Activated CD8-positive, alpha-beta T cell treated with anti-CD3 and anti-CD28 coated beads, Interleukin-2, amount 10 ng/mL, durations not matched to agents 7 days and 5 days (primary cell): ENCODE data around the gene MGAT3. TPM values are rescaled to one million over a fixed set of nuclear protein-coding genes. Genes with fewer than 3 reads are reported as not detected.
A peak's percentile ranks its signal among the peaks of the same experiment; 100 is the strongest.

Source experiments
- ATAC-seq: fragments of 150-1000 bp; cut with Tn5 transposase; one replicate; pipeline ENCODE4 v1.10.0; 2021; ENCODE audit warnings: moderate library complexity
- CTCF ChIA-PET: fragments of 350-600 bp; sonication (Branson Sonifier 250); formaldehyde crosslinking; loops from one replicate; lab custom pipeline; 2021; ENCODE audit warnings: antibody characterized with exemption; lab: Charles Lee
- POLR2A ChIA-PET: fragments of 350-600 bp; sonication (Branson Sonifier 250); formaldehyde crosslinking; loops from one replicate; lab custom pipeline; 2021; ENCODE audit warnings: antibody characterized with exemption; lab: Charles Lee
- DNase-seq: peaks from one replicate; pipeline ENCODE4 v3.0.0-alpha.2; 2020
- H3K27ac Mint-ChIP-seq: one replicate; pipeline ENCODE4 v1.8.0; 2021; ENCODE audit warnings: mild to moderate bottlenecking, mixed read lengths
- H3K27me3 Mint-ChIP-seq: one replicate; pipeline ENCODE4 v1.8.0; 2021; ENCODE audit warnings: low read depth, mixed read lengths
- H3K36me3 Mint-ChIP-seq: one replicate; pipeline ENCODE4 v1.8.0; 2021; ENCODE audit warnings: low read depth, mixed read lengths
- H3K4me1 Mint-ChIP-seq: one replicate; pipeline ENCODE4 v1.8.0; 2021; ENCODE audit warnings: low read depth, mixed read lengths
- H3K4me3 Mint-ChIP-seq: one replicate; pipeline ENCODE4 v1.8.0; 2021; ENCODE audit warnings: mild to moderate bottlenecking, mixed read lengths
- H3K9me3 Mint-ChIP-seq: one replicate; pipeline ENCODE4 v1.8.0; 2022; ENCODE audit warnings: mixed read lengths; ENCODE audit not compliant: insufficient read depth
- total RNA-seq, 2 experiments: library from RNA; stranded (reverse); gene quantifications; one replicate each; pipeline ENCODE4 v1.2.3, GENCODE V29; 2021

Gene MGAT3
- total RNA-seq, 2 experiments from 2014 or later, result 9.1 to 10.0 TPM

DNA sequence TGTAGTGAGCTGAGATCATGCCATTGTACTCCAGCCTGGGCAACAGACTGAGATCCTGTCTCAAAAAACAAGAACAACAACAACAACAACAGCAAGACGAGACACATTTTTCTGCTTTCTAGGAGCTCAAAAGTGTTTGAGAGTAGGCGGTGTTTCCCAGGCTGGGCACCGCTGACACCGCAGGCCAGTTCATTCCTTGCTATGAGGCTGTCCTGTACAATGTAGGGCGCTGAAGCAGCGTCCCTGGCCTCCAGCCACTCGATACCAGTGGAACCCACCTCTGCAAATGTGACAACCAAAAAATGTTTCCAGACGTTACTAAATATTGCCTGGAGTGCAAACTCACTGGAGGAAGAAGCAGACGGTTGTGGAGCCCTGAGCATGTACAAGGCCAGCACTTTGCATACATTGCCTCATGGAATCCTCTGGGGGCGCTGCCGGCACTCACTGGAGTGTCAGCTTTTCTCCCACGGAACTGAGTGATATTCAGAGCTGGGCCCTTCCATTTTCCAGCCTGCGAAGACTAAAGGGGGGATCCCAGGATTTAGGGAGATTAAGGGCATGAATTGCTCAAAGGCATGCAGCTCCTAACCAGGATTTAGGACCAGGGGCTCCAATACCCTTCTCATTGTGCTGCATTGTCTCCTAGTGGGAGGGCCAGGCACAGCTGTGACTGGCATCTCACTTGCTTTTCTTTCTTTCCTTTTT lies 39.5 kb downstream of the MGAT3 start:
- ATAC-seq (peak; percentile 80), DNase-seq (peak; percentile 73)
- peaks cover 6% of the 10 kb centered on the region for H3K27me3 Mint-ChIP-seq
- ChIA-PET CTCF (interaction anchor here (0.9 to 10.2 kb wide), 26 partner anchors 9 to 544 kb away, joined by 3 to 264 read pairs (median 4); partner anchors contain the start of genes ATF4 and TAB1), POLR2A (interaction anchor here (0.6 to 2.1 kb wide), 3 partner anchors 24 to 29 kb away, joined by 3 to 7 read pairs (median 4); partner anchors contain the start of gene ATF4)
- no peaks in the 10 kb centered on the region for H3K9me3 Mint-ChIP-seq
- peaks cover 25% of the 10 kb centered on the region for H3K4me1 Mint-ChIP-seq
- no peak overlapping the region for H3K27ac Mint-ChIP-seq
- no peaks in the 10 kb centered on the region for H3K36me3 Mint-ChIP-seq
- no peak overlapping the region for H3K4me3 Mint-ChIP-seq

DNA sequence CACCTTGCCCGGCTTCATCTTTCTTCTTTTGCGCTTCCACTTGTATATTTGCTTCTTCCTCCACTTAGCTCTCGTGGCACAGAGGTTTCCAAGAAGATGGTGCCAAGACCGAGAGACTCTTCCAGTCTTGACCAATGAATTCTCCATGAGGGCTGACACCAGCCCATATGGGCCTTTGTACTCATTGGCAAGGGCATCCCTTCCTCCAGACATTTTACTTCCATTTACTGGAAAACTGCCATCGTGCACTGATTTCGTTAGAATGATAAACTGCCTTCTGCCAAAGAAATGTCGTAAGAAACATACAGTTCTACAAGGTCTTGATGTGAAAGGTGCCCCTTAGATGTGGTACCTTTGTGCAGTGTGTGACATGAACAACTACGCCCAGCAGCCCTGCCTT lies 40.6 kb downstream of the MGAT3 start:
- Mint-ChIP-seq H3K27ac (no peak overlapping the region), H3K27me3 (peaks cover 6% of the 10 kb centered on the region)
- POLR2A ChIA-PET, result interaction anchor here (0.7 to 2.1 kb wide), 2 partner anchors 22 to 25 kb away, joined by 4 to 7 read pairs; partner anchors contain the start of gene ATF4

DNA sequence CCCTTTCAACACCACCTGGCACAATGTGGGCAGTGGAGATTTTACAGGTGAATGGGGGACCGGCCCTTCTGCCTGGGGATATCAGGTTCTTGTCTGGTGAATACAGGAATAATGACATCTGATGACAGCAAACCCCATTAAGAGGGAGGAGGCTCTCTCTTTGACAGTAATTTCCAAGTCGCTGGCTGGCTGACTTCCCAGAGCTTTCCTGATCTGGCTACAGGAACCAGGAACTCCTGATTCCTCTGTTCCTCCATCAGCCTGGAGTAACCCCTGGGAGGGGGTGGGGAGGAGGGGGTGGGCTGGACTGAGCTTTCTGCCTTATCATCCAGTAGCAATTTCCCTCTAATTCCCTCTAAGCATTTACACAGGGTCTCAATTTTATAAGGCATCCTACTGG lies 41.6 kb downstream of the MGAT3 start:
- no peak for ATAC-seq
- peaks cover 5% of the 10 kb centered on the region for H3K36me3 Mint-ChIP-seq
- POLR2A ChIA-PET, result interaction anchor here (0.6 kb wide), 1 partner anchor 17 kb away, joined by 3 read pairs; no protein-coding TSS in a partner anchor
- H3K27me3 Mint-ChIP-seq, result peaks cover 6% of the 10 kb centered on the region
- DNase-seq, result no peak
- no peak overlapping the region for H3K4me3 Mint-ChIP-seq
- CTCF ChIA-PET, result interaction anchor here (1.4 to 10.2 kb wide), 3 partner anchors 9 to 30 kb away, joined by 4 to 264 read pairs (median 42); no protein-coding TSS in a partner anchor
- no peak overlapping the region for H3K27ac Mint-ChIP-seq
- peaks cover 34% of the 10 kb centered on the region for H3K4me1 Mint-ChIP-seq
- no peaks in the 10 kb centered on the region for H3K9me3 Mint-ChIP-seq

More for the DNA sequence above, 40.6 kb downstream of the MGAT3 start:
- H3K36me3 Mint-ChIP-seq, result peaks cover 2% of the 10 kb centered on the region
- DNase-seq, result no peak
- no peak overlapping the region for H3K4me3 Mint-ChIP-seq
- H3K4me1 Mint-ChIP-seq, result peaks cover 32% of the 10 kb centered on the region
- CTCF ChIA-PET, result interaction anchor here (1.0 to 10.2 kb wide), 6 partner anchors 12 to 33 kb away, joined by 3 to 264 read pairs (median 8); no protein-coding TSS in a partner anchor
- ATAC-seq, result no peak
- H3K9me3 Mint-ChIP-seq, result no peaks in the 10 kb centered on the region

DNA sequence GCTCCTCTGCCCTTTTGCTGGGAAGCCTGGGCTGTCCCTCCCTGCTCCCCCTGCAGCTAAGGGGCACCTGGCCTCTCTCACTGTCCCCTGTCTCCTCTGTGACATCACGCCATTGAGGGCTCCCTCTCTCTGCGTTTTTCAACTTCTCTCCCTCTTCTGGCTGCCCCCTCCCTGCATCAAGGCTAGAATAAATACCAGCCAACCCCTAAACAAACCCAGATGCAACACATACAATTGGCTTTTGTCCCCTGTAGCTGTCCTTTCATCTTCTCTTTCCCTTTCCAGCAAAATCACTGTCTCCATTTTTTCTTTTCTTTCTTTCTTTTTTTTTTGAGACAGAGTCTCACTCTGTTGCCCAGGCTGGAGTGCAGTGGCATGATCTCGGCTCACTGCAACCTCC lies 42.0 kb downstream of the MGAT3 start:
- no peaks in the 10 kb centered on the region for H3K9me3 Mint-ChIP-seq
- POLR2A ChIA-PET, result interaction anchor here (0.6 to 1.0 kb wide), 3 partner anchors 17 to 23 kb away, joined by 3 read pairs; partner anchors contain the start of gene ATF4
- CTCF ChIA-PET, result interaction anchor here (1.4 to 10.2 kb wide), 3 partner anchors 9 to 30 kb away, joined by 4 to 264 read pairs (median 4); no protein-coding TSS in a partner anchor
- H3K27ac Mint-ChIP-seq, result no peak overlapping the region
- ATAC-seq, result no peak
- H3K4me1 Mint-ChIP-seq, result peaks cover 36% of the 10 kb centered on the region
- no peak for DNase-seq
- peaks cover 6% of the 10 kb centered on the region for H3K27me3 Mint-ChIP-seq
- peaks cover 8% of the 10 kb centered on the region for H3K36me3 Mint-ChIP-seq
- H3K4me3 Mint-ChIP-seq, result no peak overlapping the region

- peaks cover 35% of the 10 kb centered on the region for H3K4me1 Mint-ChIP-seq
- peaks cover 6% of the 10 kb centered on the region for H3K27me3 Mint-ChIP-seq
- H3K36me3 Mint-ChIP-seq, result peaks cover 16% of the 10 kb centered on the region
- DNase-seq, result no peak
- no peak for ATAC-seq
- H3K4me3 Mint-ChIP-seq, result no peak overlapping the region
- ChIA-PET POLR2A (interaction anchor here (4.3 kb wide), 1 partner anchor 20 kb away, joined by 43 read pairs; the partner anchor contains the start of gene ATF4), CTCF (interaction anchor here (1.4 to 3.8 kb wide), 2 partner anchors 14 to 29 kb away, joined by 4 to 27 read pairs; no protein-coding TSS in a partner anchor)
- H3K27ac Mint-ChIP-seq, result no peak overlapping the region
- H3K9me3 Mint-ChIP-seq, result no peaks in the 10 kb centered on the region
Measured at GRCh38 chr22:39500101-39500500, 43.3 kb downstream of the MGAT3 start.

DNA sequence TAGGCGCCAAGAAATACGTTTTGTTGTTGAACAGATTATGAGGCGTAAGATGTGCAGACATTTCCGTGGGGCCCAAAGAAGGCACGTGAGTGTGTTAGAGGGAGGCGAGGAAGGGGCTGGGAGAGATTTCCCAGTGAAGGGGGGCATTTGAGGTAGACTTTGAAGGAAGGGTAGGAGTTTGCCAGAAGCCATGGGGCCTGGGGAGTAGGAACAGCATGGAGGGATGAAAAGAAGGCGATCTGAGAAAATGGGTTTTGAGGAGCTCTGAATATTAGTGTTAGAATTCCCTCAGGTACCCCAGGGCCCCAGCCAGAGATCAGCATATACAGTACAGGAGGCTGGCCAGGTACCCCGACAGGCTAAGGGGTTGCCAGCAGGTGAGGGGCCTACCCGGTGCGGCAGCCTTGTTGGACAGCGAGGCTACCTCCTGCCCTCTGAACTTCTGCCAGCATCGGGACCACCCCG lies 44.9 kb downstream of the MGAT3 start:
- Mint-ChIP-seq H3K27ac (peak overlapping the region; percentile 97), H3K4me1 (peaks cover 39% of the 10 kb centered on the region), H3K27me3 (peaks cover 6% of the 10 kb centered on the region), H3K9me3 (no peaks in the 10 kb centered on the region), H3K36me3 (peaks cover 31% of the 10 kb centered on the region), H3K4me3 (peak overlapping the region; percentile 98)
- DNase-seq, result no peak
- ChIA-PET CTCF (interaction anchor here (0.6 to 4.2 kb wide), 12 partner anchors 8 to 171 kb away, joined by 3 to 31 read pairs (median 4); partner anchors contain the start of genes ATF4 and TAB1), POLR2A (interaction anchor here (0.7 to 4.3 kb wide), 11 partner anchors 8 to 543 kb away, joined by 3 to 43 read pairs (median 5); partner anchors contain the start of genes ATF4 and TAB1)
- no peak for ATAC-seq

DNA sequence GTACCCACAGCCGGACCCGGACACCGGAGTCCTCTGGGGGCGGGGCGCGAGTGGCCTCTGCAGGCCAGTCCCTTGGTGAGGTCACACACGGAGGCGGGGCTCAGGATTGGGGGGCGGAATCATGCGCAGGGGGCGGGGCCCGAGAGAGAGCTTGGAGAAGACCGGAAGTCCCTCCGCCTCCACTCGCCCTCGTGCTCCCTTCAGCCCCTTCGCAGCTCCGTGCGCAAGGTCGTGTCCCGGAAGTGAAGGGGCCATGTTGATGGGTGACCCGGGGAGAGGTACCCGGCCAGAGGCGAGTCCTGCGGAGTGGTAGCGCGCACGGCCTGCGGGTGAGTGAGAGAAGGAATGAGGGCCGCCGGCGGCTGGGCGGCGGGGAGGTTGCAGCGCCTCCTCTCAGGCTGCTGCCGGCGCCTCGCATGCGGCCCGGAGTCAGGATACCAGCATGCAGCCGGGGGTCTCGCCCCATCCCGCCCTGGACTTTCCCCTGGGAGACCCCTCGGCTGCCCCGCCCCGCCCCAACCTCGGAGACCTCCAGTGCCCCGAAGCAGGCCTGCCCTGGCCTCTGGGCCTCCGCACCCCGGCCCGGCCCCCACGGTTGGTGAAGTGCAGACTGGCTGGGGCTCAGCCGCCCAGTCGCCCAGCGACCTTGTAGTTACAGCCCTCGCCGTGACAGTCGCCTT lies 45.4 kb downstream of the MGAT3 start, which contains the start of gene MIEF1:
MIEF1 (plus strand) TSS at position 182 of the 680 bp plus-strand sequence. CDS start 9,005 bp downstream, outside the sequence.
- no peaks in the 10 kb centered on the region for H3K9me3 Mint-ChIP-seq
- peaks cover 6% of the 10 kb centered on the region for H3K27me3 Mint-ChIP-seq
- peak within 1 kb of the TSS; percentile 97 for H3K27ac Mint-ChIP-seq
- DNase-seq (peak; percentile 95), ATAC-seq (peak; percentile 98)
- CTCF ChIA-PET, result interaction anchor here (0.6 to 4.2 kb wide), 11 partner anchors 8 to 171 kb away, joined by 3 to 31 read pairs (median 4); partner anchors contain the start of genes ATF4 and TAB1
- H3K4me1 Mint-ChIP-seq, result peaks cover 41% of the 10 kb centered on the region
- POLR2A ChIA-PET, result interaction anchor here (0.6 to 4.3 kb wide), 12 partner anchors 8 to 542 kb away, joined by 3 to 43 read pairs (median 5); partner anchors contain the start of genes ATF4 and TAB1
- peaks cover 35% of the 10 kb centered on the region for H3K36me3 Mint-ChIP-seq
- H3K4me3 Mint-ChIP-seq, result peak within 1 kb of the TSS; percentile 98

DNA sequence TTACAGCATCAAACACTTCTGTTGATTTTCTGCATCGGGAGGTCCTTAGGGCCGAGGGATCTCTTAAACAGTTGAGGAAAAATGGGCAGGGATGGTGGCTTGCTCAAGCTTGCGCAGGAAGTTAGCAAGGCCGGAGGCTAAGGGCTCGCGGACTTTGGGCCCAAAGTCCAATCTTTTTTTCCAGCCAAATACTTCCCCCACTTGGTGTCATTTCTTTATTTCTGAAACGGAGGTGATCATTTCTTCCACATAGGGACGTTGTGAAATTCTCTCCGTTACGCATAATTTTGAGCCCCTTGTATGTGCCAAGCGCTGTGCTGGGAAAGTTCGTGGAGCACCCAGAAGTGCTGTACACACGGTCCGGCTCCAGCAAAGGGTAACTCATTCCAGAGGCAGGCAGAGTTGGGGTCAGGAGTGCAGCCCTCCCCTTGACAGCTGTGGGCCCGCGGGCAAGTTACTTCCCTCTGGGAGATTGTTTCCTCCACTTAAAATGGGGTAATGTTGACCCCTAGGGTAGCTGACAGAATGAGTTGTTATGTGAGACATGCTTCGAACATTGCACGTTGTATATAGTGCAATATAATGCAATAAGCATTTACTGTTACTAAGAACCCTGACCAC lies 46.1 kb downstream of the MGAT3 start:
- Mint-ChIP-seq H3K27ac (peak overlapping the region; percentile 84), H3K27me3 (peaks cover 6% of the 10 kb centered on the region), H3K9me3 (no peaks in the 10 kb centered on the region), H3K4me1 (peaks cover 36% of the 10 kb centered on the region), H3K36me3 (peaks cover 35% of the 10 kb centered on the region), H3K4me3 (peak overlapping the region; percentile 98)
- ChIA-PET CTCF (interaction anchor here (2.0 to 4.2 kb wide), 3 partner anchors 9 to 26 kb away, joined by 6 to 31 read pairs (median 27); no protein-coding TSS in a partner anchor), POLR2A (interaction anchor here (0.6 to 4.3 kb wide), 6 partner anchors 9 to 541 kb away, joined by 3 to 43 read pairs (median 7); partner anchors contain the start of genes ATF4 and TAB1)
- DNase-seq (no peak), ATAC-seq (no peak)

GRCh38 chr22:39503630-39504029 lies 46.8 kb downstream of the MGAT3 start:
- ATAC-seq (no peak), DNase-seq (no peak)
- POLR2A ChIA-PET, result interaction anchor here (4.3 kb wide), 1 partner anchor 17 kb away, joined by 43 read pairs; the partner anchor contains the start of gene ATF4
- Mint-ChIP-seq H3K27me3 (peaks cover 6% of the 10 kb centered on the region), H3K9me3 (no peaks in the 10 kb centered on the region), H3K27ac (peak overlapping the region; percentile 32), H3K4me3 (peak overlapping the region; percentile 98), H3K36me3 (peaks cover 40% of the 10 kb centered on the region), H3K4me1 (peaks cover 39% of the 10 kb centered on the region)
- CTCF ChIA-PET, result interaction anchor here (0.7 to 4.2 kb wide), 4 partner anchors 10 to 28 kb away, joined by 3 to 31 read pairs (median 16); no protein-coding TSS in a partner anchor

DNA sequence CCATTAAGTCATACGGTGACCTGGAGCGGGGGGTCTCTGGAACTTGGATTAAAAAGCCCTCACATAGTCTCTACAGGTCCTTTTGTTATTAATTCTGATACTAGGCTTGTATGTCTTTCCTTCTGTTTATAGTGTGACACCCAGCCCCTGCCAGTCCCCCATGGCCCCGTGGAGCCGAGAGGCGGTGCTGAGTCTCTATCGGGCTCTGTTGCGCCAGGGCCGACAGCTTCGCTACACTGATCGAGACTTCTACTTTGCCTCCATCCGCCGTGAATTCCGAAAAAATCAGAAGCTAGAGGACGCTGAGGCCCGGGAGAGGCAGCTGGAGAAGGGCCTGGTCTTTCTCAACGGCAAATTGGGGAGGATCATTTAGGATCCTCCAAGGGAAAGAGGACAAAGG lies 47.3 kb downstream of the MGAT3 start:
- peak overlapping the region; percentile 98 for H3K4me3 Mint-ChIP-seq
- H3K4me1 Mint-ChIP-seq, result peaks cover 40% of the 10 kb centered on the region
- H3K9me3 Mint-ChIP-seq, result no peaks in the 10 kb centered on the region
- ChIA-PET POLR2A (interaction anchor here (4.3 kb wide), 1 partner anchor 16 kb away, joined by 43 read pairs; the partner anchor contains the start of gene ATF4), CTCF (interaction anchor here (0.7 to 4.2 kb wide), 2 partner anchors 25 to 27 kb away, joined by 3 to 31 read pairs; no protein-coding TSS in a partner anchor)
- H3K27ac Mint-ChIP-seq, result no peak overlapping the region
- DNase-seq (no peak), ATAC-seq (no peak)
- H3K36me3 Mint-ChIP-seq, result peaks cover 43% of the 10 kb centered on the region
- peaks cover 3% of the 10 kb centered on the region for H3K27me3 Mint-ChIP-seq
